HG02870 (cell line): ENCODE measurements around the gene IGSF6.
A peak's percentile ranks its signal among the peaks of the same experiment; 100 is the strongest.

Source experiments
- ATAC-seq: cut with Tn5 transposase; IDR thresholded peaks from one replicate; pipeline ENCODE4 v1.9.1; 2021; ENCODE audit warnings: mild to moderate bottlenecking, moderate library complexity; ENCODE audit not compliant: unreplicated experiment

IGSF6 gene

GRCh38 chr16:21603928-21604327, 48.5 kb downstream of the IGSF6 start:
- ATAC-seq: no peak

DNA sequence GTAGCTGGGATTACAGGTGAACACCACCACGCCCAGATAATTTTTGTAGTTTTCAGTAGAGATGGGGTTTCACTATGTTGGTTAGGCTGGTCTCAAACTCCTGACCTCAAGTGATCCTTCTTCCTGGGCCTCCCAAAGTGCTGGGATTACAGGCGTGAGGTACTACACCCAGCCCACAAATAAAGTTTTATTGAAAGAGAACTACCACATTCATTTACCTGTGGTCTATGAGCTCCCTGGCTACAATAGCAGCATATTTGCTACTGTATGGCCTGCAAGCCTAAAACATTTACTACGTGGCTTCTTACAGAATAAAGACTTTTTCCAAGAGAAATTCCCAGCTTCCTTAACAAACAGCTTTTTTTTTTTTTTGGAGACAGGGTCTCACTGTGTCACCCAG, 49.6 kb downstream of the IGSF6 start:
- no peak for ATAC-seq

GRCh38 chr16:21600031-21600773, 52.2 kb downstream of the IGSF6 start:
- ATAC-seq: peak; percentile 21

DNA sequence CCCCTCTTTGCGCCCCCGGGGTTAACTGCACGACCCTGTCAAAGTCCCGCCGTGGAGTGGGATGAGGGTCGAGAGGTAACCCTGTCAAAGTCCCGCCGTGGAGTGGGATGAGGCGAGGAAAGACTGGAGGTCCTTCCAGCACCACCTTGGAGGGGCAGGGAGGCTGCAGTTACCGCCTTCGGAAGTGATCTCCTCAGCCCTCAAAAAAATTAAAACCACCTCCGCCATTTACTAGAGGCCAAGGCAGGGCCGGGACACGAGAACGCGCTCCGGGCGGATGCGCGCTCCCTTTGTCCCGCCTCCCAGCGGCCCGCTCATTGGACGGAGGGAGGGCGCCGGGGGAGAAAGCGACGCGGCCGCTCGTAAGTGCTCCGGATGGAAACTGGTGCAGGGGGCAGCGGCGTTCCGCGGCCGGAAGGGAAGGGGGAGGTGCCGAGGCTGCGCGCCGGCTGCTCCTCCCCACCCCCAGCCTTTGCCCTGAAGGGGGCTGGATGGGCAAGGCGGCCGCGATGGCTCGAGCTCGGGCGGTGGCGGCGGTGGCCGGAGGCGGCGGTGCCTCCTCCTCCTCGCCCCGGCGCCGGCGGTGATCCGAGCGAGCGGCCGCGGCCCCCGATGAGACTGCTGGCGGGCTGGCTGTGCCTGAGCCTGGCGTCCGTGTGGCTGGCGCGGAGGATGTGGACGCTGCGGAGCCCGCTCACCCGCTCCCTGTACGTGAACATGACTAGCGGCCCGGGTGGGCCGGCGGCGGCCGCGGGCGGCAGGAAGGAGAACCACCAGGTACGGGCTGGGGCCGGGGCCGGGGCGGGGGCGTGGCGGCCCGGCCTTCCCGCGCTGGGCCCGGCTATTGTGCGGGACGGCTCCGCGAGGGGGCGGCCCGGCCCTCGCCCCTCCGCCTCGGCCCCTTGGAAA, 53.0 kb downstream of the IGSF6 start, which contains the start of gene METTL9:
TSS of gene METTL9 (plus strand) at position 456 of the 909 bp plus-strand sequence. CDS start at position 613, 157 bp downstream.
- ATAC-seq: peak; percentile 88

GRCh38 chr16:21598701-21599121, 53.7 kb downstream of the IGSF6 start:
- no peak for ATAC-seq

DNA sequence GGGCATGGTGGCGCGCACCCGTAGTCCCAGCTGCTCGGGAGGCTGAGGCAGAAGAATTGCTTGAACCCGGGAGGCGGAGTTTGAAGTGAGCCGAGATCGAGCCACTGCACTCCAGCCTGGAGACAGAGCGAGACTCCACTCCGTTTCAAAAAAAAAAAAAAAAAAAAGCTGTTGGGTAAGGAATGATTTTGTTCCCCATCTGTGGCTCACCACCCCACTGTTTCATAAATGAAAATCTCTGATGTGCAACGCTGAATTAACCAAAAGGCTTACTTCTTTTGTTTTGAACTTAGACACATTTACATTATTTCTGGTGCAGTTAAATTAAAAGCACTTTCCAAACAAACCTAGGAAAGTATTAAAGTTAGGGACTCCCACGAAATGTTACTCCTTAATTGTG, 54.2 kb downstream of the IGSF6 start:
- no peak for ATAC-seq

GRCh38 chr16:21597561-21598030, 54.8 kb downstream of the IGSF6 start:
- ATAC-seq: no peak

DNA sequence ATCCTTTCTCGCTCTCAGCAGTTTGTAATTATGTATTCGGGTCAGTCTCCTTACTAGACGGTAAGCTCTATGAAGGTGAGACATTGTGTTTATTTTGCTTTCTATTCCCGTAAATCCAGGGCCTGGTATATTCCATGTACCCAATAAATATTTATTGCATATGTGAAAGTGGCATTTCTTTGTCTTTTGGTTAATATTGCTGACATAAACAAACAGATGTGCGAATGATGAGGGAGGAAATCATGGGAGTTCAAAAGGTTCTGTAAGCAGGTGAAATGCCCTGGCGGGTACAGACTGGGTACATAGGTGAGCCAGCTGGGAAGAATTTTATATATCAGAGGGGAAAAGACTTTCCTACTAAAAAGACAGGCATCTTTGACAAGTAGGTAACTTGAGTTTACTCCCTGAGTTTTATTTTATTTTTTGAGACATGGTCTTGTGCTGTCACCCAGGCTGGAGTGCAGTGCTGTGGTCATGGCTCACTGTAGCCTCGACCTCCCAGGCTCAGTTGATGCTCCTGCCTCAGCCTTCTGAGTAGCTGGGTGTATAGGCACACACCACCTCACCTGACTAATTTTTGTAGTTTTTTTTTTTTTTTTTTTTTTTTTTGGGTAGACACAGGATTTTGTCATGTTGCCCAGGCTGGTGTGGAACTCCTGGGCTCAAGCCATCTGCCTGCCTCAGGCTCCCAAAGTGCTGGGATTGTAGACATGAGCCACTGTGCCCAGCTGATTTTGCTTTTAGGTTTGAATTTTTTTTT, 58.7 kb downstream of the IGSF6 start:
- ATAC-seq: no peak

DNA sequence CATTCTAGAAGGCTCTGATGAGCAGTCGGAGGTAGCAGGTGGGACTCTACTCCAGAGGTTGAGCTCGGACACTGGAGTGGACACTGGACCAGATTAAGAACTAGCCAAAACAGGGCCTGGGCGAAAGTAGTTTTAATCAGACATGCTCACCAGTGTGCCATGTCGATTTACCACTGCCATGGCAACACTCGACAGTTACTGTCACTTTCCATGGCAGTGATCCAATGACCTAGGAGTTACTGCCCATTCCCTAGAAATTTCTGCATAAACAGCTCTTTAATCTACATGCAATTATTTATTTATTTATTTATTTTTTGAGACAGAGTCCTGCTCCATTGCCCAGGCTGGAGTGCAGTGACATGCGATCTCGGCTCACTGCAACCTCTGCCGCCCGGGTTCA, 60.2 kb downstream of the IGSF6 start:
- no peak for ATAC-seq

DNA sequence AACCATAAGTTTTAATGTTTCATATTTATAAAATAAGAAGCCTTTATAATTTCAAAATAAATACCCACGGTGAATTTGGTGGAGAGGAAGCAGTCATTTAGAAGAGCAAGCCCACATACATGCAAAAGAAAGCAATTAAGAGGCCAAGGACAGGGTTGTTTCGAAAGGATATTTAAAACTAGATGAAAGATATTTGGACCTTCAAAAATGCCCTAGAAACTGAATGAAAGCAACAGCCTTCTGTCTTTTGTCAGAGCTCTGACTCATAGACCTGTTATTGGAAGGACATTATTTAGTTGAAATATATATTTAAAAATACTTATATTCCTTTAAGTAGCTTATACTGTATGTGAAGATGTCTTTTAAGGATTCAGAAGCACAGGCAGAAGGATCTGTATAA, 61.6 kb downstream of the IGSF6 start:
- ATAC-seq: no peak

- ATAC-seq: no peak
Measured at GRCh38 chr16:21590287-21590686, 62.1 kb downstream of the IGSF6 start.

DNA sequence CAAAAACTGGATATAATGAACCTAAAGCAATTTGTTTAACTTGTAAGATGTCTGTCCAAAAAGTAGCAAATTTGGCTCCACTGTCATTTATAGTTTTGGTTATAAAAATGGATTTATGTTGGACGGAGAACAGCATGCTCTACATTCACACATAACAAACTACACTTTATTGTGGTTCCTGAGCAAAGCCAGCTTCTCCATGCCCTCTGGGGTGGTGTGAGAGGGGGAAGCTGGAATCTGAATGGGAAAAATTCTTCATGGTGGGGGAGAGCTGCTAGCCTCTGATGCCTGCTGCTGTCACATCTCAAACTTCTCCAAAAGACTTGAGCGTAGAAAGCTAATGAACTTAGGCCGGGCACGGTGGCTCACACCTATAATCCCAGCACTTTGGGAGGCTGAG, 62.9 kb downstream of the IGSF6 start:
- no peak for ATAC-seq
